Hepatocyte (in vitro differentiated cells): ENCODE data around the gene TGFBR3L. TPM values are rescaled to one million over a fixed set of nuclear protein-coding genes. Genes with fewer than 3 reads are reported as not detected.
"Not testable (repeated sequence)": the region's sequence is repeated elsewhere in the genome, so short reads cannot be mapped to it uniquely, and the experiment has no call there.

Source experiments
- DNase-seq: peaks from one replicate; pipeline ENCODE4 v3.0.0-alpha.2; 2016; ENCODE audit warnings: low spot score
- H2AFZ ChIP-seq: fragments of 200-600 bp; sonication (generic); 2 replicates; pipeline ENCODE4 v1.6.0; 2016; ENCODE audit warnings: antibody characterized with exemption, mild to moderate bottlenecking
- H3K27ac ChIP-seq: fragments of 200-600 bp; sonication (generic); 2 replicates; pipeline ENCODE4 v1.5.1; 2016; ENCODE audit warnings: mild to moderate bottlenecking
- H3K27me3 ChIP-seq: fragments of 200-600 bp; sonication (generic); 2 replicates; pipeline ENCODE4 v1.6.1; 2016
- H3K36me3 ChIP-seq: fragments of 200-600 bp; sonication (generic); replicated peaks from 2 replicates; pipeline ENCODE4 v1.5.1; 2016; ENCODE audit warnings: low read depth; ENCODE audit not compliant: insufficient read depth
- H3K4me1 ChIP-seq: fragments of 200-600 bp; sonication (generic); 2 replicates; pipeline ENCODE4 v1.5.1; 2016; ENCODE audit warnings: mild to moderate bottlenecking, moderate library complexity; ENCODE audit not compliant: insufficient read depth
- H3K4me2 ChIP-seq: fragments of 200-600 bp; sonication (generic); 2 replicates; pipeline ENCODE4 v1.6.0; 2016
- H3K4me3 ChIP-seq: fragments of 200-600 bp; sonication (generic); 2 replicates; pipeline ENCODE4 v1.5.1; 2016; ENCODE audit warnings: mild to moderate bottlenecking
- H3K79me2 ChIP-seq: fragments of 200-600 bp; sonication (generic); 2 replicates; pipeline ENCODE4 v1.6.0; 2017; ENCODE audit warnings: mild to moderate bottlenecking
- H3K9me2 ChIP-seq: fragments of 200-600 bp; sonication (generic); replicated peaks from 2 replicates; pipeline ENCODE4 v1.6.0; 2017; ENCODE audit warnings: mild to moderate bottlenecking; ENCODE audit not compliant: insufficient read depth
- H3K9me3 ChIP-seq: fragments of 200-600 bp; sonication (generic); 2 replicates; pipeline ENCODE4 v1.5.1; 2016; ENCODE audit warnings: low read depth, mild to moderate bottlenecking
- H4K20me1 ChIP-seq: fragments of 200-600 bp; sonication (generic); 2 replicates; pipeline ENCODE4 v1.6.0; 2016; ENCODE audit warnings: mild to moderate bottlenecking; ENCODE audit not compliant: insufficient read depth, poor library complexity, severe bottlenecking
- CTCF ChIP-seq: fragments of 200-600 bp; sonication (generic); IDR thresholded peaks from 2 replicates; pipeline ENCODE4 v1.5.1; 2016; ENCODE audit warnings: antibody characterized with exemption, mild to moderate bottlenecking; ENCODE audit not compliant: poor library complexity
- EZH2 ChIP-seq: fragments of 200-600 bp; sonication (generic); IDR thresholded peaks from 2 replicates; pipeline ENCODE4 v1.6.1; 2016; ENCODE audit warnings: antibody characterized with exemption, mild to moderate bottlenecking, borderline replicate concordance
- EZH2phosphoT487 ChIP-seq: fragments of 200-600 bp; sonication (generic); IDR thresholded peaks from one replicate; pipeline ENCODE4 v1.6.1; 2018; ENCODE audit warnings: antibody characterized with exemption, mild to moderate bottlenecking, low read depth, moderate library complexity; ENCODE audit not compliant: unreplicated experiment, severe bottlenecking
- WGBS: methylation state at CpG from one replicate; pipeline ENCODE4 v1.1.6; 2016; ENCODE audit warnings: low lambda C conversion rate; ENCODE audit errors: missing lambda C conversion rate; 5-methylcytosine and 5-hydroxymethylcytosine counted together
- polyA plus RNA-seq: library from polyadenylated mRNA; unstranded; fragments of >200 nt; fragmentation: Nextera tagmentation; extraction: Ambion mirVana; gene quantifications from 2 replicates; pipeline ENCODE4 v1.2.1, GENCODE V29; 2016
- total RNA-seq: library from RNA; depleted of rRNA; stranded (reverse); fragments of >200 nt; gene quantifications from 2 replicates; pipeline ENCODE4 v1.2.3, GENCODE V29; 2014

TGFBR3L gene
- total and polyA plus RNA-seq, 2 experiments from 2014 or later: 8.5 TPM; not detected in 1

GRCh38 chr19:7888145-7888825 lies 26.3 kb upstream of the TGFBR3L start, which contains the start of gene LRRC8E:
Gene LRRC8E, plus strand, starts transcription at chr19:7888510. Its CDS starts 7,094 bp downstream, at chr19:7895604.
- Histone ChIP-seq H3K27ac (no peak within 1 kb of the TSS), H2AFZ (peak within 1 kb of the TSS; percentile 84), H3K4me2 (peak within 1 kb of the TSS; percentile 99), H3K36me3 (no peaks in the 10 kb centered on the region), H4K20me1 (no peaks in the 10 kb centered on the region), H3K4me3 (peak within 1 kb of the TSS; percentile 28), H3K79me2 (peaks cover 2% of the 10 kb centered on the region), H3K9me3 (no peaks in the 10 kb centered on the region), H3K9me2 (no peaks in the 10 kb centered on the region), H3K27me3 (no peaks in the 10 kb centered on the region), H3K4me1 (peaks cover 5% of the 10 kb centered on the region)
- DNase-seq: peak; percentile 89
- TF ChIP-seq EZH2 (no peak), CTCF (no peak), EZH2phosphoT487 (no peak)
- 14% methylated on average over 34 of the region's 53 CpGs for WGBS

GRCh38 chr19:7888826-7889217 lies 25.8 kb upstream of the TGFBR3L start:
- Histone ChIP-seq H3K4me2 (peak overlapping the region; percentile 99), H3K79me2 (peaks cover 2% of the 10 kb centered on the region), H3K4me3 (peak overlapping the region; percentile 28), H3K9me2 (no peaks in the 10 kb centered on the region), H3K4me1 (peaks cover 5% of the 10 kb centered on the region), H3K9me3 (no peaks in the 10 kb centered on the region), H2AFZ (peak overlapping the region; percentile 84), H3K27me3 (no peaks in the 10 kb centered on the region), H3K27ac (no peak overlapping the region), H3K36me3 (no peaks in the 10 kb centered on the region), H4K20me1 (no peaks in the 10 kb centered on the region)
- 78% methylated on average over 8 of the region's 8 CpGs for WGBS
- peak; percentile 3 for DNase-seq
- TF ChIP-seq EZH2 (no peak), CTCF (no peak), EZH2phosphoT487 (no peak)

- 95% methylated on average over 18 of the region's 18 CpGs for WGBS
- DNase-seq: peak; percentile 13
- not testable (repeated sequence) for H3K4me2 ChIP-seq
These were observed 21.1 kb upstream of the TGFBR3L start for GRCh38 chr19:7893362-7894101.

More at GRCh38 chr19:7893362-7894101, 21.1 kb upstream of the TGFBR3L start:
- not testable (repeated sequence) for H4K20me1 ChIP-seq, H3K4me1 ChIP-seq, H3K27ac ChIP-seq, H3K9me3 ChIP-seq, H2AFZ ChIP-seq, H3K36me3 ChIP-seq, H3K27me3 ChIP-seq, H3K9me2 ChIP-seq, H3K4me3 ChIP-seq, H3K79me2 ChIP-seq
